ENCODE results near the gene UBE2E2.

UBE2E2 gene

GRCh38 chr3:23254282-23254681 lies 51.2 kb downstream of the UBE2E2 start:
- no peaks in the 10 kb centered on the region for H3K4me1 ChIP-seq (ENCODE audit: insufficient read depth, low read length)
- H3K9me3 ChIP-seq (ENCODE audit: low read length): no peaks in the 10 kb centered on the region
- H2AFZ ChIP-seq (ENCODE audit: low read depth, low read length): no peak overlapping the region
- no peak overlapping the region for H3K4me3 ChIP-seq (ENCODE audit: low read length)
- H3K27me3 ChIP-seq (ENCODE audit: insufficient read depth, low read length): no peaks in the 10 kb centered on the region
- no peaks in the 10 kb centered on the region for H3K36me3 ChIP-seq (ENCODE audit: insufficient read depth, low read length)

GRCh38 chr3:23254835-23255234 lies 51.7 kb downstream of the UBE2E2 start:
- no peaks in the 10 kb centered on the region for H3K4me1 ChIP-seq (ENCODE audit: insufficient read depth, low read length)
- H3K36me3 ChIP-seq (ENCODE audit: insufficient read depth, low read length): no peaks in the 10 kb centered on the region
- no peaks in the 10 kb centered on the region for H3K27me3 ChIP-seq (ENCODE audit: insufficient read depth, low read length)
- H3K4me3 ChIP-seq (ENCODE audit: low read length): no peak overlapping the region
- H3K9me3 ChIP-seq (ENCODE audit: low read length): no peaks in the 10 kb centered on the region
- no peak overlapping the region for H2AFZ ChIP-seq (ENCODE audit: low read depth, low read length)

GRCh38 chr3:23256741-23257435 lies 53.8 kb downstream of the UBE2E2 start:
- Histone ChIP-seq H3K4me3 (ENCODE audit: low read length) (no peak overlapping the region), H3K27me3 (ENCODE audit: insufficient read depth, low read length) (no peaks in the 10 kb centered on the region), H3K9me3 (ENCODE audit: low read length) (no peaks in the 10 kb centered on the region), H3K4me1 (ENCODE audit: insufficient read depth, low read length) (no peaks in the 10 kb centered on the region), H3K36me3 (ENCODE audit: insufficient read depth, low read length) (no peaks in the 10 kb centered on the region), H2AFZ (ENCODE audit: low read depth, low read length) (no peak overlapping the region)

DNA sequence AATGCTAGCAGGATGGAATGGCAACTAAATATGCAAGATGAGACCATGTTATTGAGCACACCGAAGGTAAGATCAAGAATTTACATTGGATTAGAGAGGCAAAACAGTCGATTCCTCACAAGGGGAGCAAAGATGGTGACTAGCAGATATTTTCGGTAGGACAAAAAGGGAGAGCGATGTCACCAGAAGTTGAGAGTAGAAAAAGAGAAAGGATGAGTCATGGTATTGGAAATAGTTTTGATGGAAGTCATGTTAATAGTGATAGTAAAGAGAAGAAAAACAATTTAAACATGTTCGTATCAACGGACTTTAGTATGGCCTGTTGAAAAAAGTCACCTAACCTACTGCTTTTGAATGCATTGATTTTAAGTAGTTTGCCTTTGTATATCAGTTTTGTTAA lies 55.0 kb downstream of the UBE2E2 start:
- Histone ChIP-seq H3K4me3 (ENCODE audit: low read length) (no peak overlapping the region), H3K9me3 (ENCODE audit: low read length) (no peaks in the 10 kb centered on the region), H3K36me3 (ENCODE audit: insufficient read depth, low read length) (no peaks in the 10 kb centered on the region), H3K4me1 (ENCODE audit: insufficient read depth, low read length) (no peaks in the 10 kb centered on the region), H2AFZ (ENCODE audit: low read depth, low read length) (no peak overlapping the region), H3K27me3 (ENCODE audit: insufficient read depth, low read length) (no peaks in the 10 kb centered on the region)

DNA sequence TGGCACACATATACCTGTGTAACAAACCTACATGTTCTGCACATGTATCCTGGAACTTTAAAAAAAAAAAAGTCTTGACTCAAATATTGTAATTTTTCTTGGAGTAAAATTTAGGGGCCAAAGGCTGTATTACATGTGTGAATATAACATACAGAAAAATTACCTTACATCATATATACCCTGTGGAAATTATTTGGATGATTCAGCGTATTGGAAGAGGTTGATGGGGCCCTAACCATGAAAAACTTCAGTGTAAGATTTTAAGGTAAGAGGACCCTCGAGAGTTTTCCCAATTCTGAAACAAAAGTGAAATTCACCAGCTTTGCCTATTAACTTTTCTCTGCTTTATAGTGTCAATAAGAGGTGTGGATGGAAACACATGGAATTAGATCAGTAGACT lies 56.4 kb downstream of the UBE2E2 start:
- Histone ChIP-seq H3K9me3 (ENCODE audit: low read length) (no peaks in the 10 kb centered on the region), H3K4me1 (ENCODE audit: insufficient read depth, low read length) (no peaks in the 10 kb centered on the region), H3K4me3 (ENCODE audit: low read length) (no peak overlapping the region), H3K27me3 (ENCODE audit: insufficient read depth, low read length) (no peaks in the 10 kb centered on the region), H3K36me3 (ENCODE audit: insufficient read depth, low read length) (no peaks in the 10 kb centered on the region), H2AFZ (ENCODE audit: low read depth, low read length) (no peak overlapping the region)

DNA sequence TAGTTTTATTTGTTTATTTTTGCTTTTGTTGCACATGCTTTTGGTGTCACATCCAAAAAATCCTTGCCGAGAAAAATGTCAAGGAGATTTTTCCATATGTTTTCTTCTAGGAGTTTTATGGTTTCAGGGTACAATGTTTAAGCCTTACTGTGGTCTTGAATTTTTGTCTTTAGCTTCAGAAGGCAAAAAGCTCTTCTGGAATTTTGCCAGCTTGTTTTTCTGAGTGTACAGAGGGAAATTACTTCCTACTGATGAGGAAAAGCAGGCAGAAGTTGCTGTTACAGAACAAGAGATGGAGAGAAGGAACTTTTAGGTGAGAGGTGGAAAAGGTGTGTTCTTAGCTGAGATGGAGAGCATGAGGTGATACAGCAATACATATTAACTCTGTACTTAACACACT lies 59.6 kb downstream of the UBE2E2 start:
- no peak overlapping the region for H3K4me3 ChIP-seq (ENCODE audit: low read length)
- H3K27me3 ChIP-seq (ENCODE audit: insufficient read depth, low read length): no peaks in the 10 kb centered on the region
- no peak overlapping the region for H2AFZ ChIP-seq (ENCODE audit: low read depth, low read length)
- no peaks in the 10 kb centered on the region for H3K4me1 ChIP-seq (ENCODE audit: insufficient read depth, low read length)
- no peaks in the 10 kb centered on the region for H3K9me3 ChIP-seq (ENCODE audit: low read length)
- no peaks in the 10 kb centered on the region for H3K36me3 ChIP-seq (ENCODE audit: insufficient read depth, low read length)

DNA sequence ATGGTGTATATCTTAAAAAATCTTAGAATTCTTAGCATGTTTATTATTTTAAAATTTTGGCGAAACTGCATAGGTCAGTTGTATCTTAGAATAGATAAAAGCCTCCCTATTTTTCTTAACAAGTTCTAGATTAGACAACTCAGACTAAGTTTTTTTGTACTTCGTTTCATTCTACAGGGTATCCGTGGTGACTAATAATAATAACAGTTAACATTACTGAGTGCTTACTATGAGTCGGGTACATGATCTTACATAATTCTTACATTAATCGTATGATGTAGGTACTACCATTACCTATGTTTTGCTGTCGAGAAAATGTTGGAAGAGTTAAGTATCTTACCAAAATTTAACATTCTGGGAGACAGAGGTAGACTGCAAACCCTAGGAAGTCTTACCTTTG lies 60.7 kb downstream of the UBE2E2 start:
- no peaks in the 10 kb centered on the region for H3K36me3 ChIP-seq (ENCODE audit: insufficient read depth, low read length)
- H3K9me3 ChIP-seq (ENCODE audit: low read length): no peaks in the 10 kb centered on the region
- no peak overlapping the region for H3K4me3 ChIP-seq (ENCODE audit: low read length)
- H2AFZ ChIP-seq (ENCODE audit: low read depth, low read length): no peak overlapping the region
- H3K27me3 ChIP-seq (ENCODE audit: insufficient read depth, low read length): no peaks in the 10 kb centered on the region
- no peaks in the 10 kb centered on the region for H3K4me1 ChIP-seq (ENCODE audit: insufficient read depth, low read length)

DNA sequence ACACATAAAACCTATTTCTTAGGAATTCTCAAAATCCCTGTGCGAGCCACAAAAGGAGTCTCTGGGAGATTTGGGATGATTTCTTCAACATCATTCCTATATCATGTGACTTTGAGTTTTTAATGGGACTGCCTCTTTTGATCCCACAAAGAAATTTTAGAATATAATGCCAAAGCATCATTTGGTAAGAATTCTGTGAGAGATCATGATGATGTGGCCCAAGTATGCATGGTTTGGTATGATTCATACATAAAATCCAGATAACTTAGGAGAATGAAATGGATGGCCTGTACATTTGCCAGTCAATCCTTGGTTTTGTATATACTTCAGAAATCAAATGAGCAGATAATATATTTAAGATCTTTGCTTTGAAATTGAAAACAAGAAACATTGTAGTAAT lies 61.3 kb downstream of the UBE2E2 start:
- Histone ChIP-seq H3K36me3 (ENCODE audit: insufficient read depth, low read length) (no peaks in the 10 kb centered on the region), H3K4me1 (ENCODE audit: insufficient read depth, low read length) (no peaks in the 10 kb centered on the region), H2AFZ (ENCODE audit: low read depth, low read length) (no peak overlapping the region), H3K4me3 (ENCODE audit: low read length) (no peak overlapping the region), H3K9me3 (ENCODE audit: low read length) (no peaks in the 10 kb centered on the region), H3K27me3 (ENCODE audit: insufficient read depth, low read length) (no peaks in the 10 kb centered on the region)

- peaks cover 3% of the 10 kb centered on the region for H3K9me3 ChIP-seq (ENCODE audit: low read length)
- no peaks in the 10 kb centered on the region for H3K4me1 ChIP-seq (ENCODE audit: insufficient read depth, low read length)
- no peaks in the 10 kb centered on the region for H3K36me3 ChIP-seq (ENCODE audit: insufficient read depth, low read length)
- H3K4me3 ChIP-seq (ENCODE audit: low read length): no peak overlapping the region
- H2AFZ ChIP-seq (ENCODE audit: low read depth, low read length): no peak overlapping the region
- H3K27me3 ChIP-seq (ENCODE audit: insufficient read depth, low read length): no peaks in the 10 kb centered on the region
Observed at GRCh38 chr3:23270423-23270822, 67.3 kb downstream of the UBE2E2 start.

DNA sequence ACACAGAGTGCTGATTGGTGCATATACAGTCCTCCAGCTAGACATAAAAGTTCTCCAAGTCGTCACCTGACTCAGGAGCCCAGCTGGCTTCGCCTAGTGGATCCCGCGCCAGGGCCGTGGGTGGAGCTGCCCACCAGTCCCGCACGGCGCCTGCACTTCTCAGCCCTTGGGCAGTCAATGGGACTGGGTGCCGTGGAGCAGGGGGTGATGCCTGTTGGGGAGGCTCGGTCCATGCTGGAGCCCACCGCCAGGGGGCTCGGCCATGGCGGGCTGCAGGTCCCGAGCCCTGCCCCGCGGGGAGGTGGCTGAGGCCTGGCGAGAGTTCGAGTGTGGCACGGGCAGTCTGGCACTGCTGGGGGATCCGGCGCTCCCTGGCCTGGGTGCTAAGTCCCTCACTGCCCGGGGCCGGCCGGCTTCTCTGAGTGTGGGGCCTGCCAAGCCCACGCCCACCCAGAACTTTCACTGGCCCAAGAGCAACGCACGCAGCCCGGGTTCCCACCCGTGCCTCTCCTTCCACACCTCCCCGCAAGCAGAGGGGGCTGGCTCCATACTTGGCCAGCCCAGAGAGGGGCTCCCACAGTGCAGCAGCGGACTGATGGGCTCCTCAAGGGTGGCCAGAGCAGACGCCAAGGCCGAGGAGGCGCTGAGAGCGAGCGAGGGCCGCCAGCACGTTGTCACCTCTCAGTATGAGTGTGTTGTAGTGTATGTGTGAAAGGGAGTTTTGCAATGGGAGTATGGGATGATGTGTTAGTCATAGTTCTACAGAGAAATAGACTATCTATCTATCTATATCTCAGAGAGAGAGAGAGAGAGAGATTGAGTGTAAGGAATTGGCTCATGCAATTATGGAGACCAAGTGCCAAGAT lies 69.0 kb downstream of the UBE2E2 start:
- Histone ChIP-seq H3K4me1 (ENCODE audit: insufficient read depth, low read length) (no peaks in the 10 kb centered on the region), H3K9me3 (ENCODE audit: low read length) (peaks cover 3% of the 10 kb centered on the region), H2AFZ (ENCODE audit: low read depth, low read length) (no peak overlapping the region), H3K36me3 (ENCODE audit: insufficient read depth, low read length) (no peaks in the 10 kb centered on the region), H3K4me3 (ENCODE audit: low read length) (no peak overlapping the region), H3K27me3 (ENCODE audit: insufficient read depth, low read length) (no peaks in the 10 kb centered on the region)

DNA sequence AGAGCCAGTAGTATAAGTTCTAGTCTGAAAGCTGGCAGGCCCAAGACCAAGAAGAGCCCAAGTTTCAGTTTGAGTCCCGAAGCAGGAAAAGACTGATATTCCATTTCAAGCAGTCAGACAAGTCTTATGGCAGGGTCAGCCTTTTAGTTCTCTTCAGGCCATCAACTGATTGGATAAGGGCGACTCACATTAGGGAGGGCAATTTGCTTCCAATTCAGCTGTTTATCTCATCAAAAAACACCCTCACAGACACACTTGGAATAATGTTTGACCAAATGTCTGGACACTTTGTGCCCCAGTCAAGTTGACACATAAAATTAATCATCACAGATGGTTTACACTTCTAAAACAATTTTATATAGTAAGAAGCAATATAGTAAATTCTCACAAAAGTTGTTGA lies 69.7 kb downstream of the UBE2E2 start:
- no peaks in the 10 kb centered on the region for H3K4me1 ChIP-seq (ENCODE audit: insufficient read depth, low read length)

DNA sequence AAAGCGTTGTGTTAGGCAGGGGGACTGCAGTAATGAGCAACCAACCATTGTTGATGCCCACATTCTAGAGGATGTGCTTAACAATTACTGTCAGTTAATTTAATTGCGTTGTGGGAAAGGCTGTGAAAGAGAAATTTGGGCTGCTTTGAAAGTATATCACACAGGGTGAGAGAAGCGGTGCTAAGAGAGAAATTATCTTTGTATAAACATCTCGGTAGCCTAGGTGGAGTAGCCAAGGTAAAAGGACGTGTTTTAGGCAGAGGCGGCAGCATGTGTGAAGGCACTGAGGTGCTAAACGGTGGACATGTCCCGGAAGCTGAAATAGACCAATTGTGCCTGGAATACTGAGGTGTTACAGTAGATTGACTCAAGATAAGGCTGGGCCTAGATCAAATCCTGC lies 71.9 kb downstream of the UBE2E2 start:
- no peak overlapping the region for H2AFZ ChIP-seq (ENCODE audit: low read depth, low read length)
- no peaks in the 10 kb centered on the region for H3K4me1 ChIP-seq (ENCODE audit: insufficient read depth, low read length)
- no peaks in the 10 kb centered on the region for H3K36me3 ChIP-seq (ENCODE audit: insufficient read depth, low read length)
- H3K9me3 ChIP-seq (ENCODE audit: low read length): peaks cover 3% of the 10 kb centered on the region
- no peaks in the 10 kb centered on the region for H3K27me3 ChIP-seq (ENCODE audit: insufficient read depth, low read length)
- H3K4me3 ChIP-seq (ENCODE audit: low read length): no peak overlapping the region

More for the DNA sequence above, 69.7 kb downstream of the UBE2E2 start:
- Histone ChIP-seq H3K9me3 (ENCODE audit: low read length) (peaks cover 3% of the 10 kb centered on the region), H3K36me3 (ENCODE audit: insufficient read depth, low read length) (no peaks in the 10 kb centered on the region), H3K27me3 (ENCODE audit: insufficient read depth, low read length) (no peaks in the 10 kb centered on the region), H2AFZ (ENCODE audit: low read depth, low read length) (no peak overlapping the region), H3K4me3 (ENCODE audit: low read length) (no peak overlapping the region)

DNA sequence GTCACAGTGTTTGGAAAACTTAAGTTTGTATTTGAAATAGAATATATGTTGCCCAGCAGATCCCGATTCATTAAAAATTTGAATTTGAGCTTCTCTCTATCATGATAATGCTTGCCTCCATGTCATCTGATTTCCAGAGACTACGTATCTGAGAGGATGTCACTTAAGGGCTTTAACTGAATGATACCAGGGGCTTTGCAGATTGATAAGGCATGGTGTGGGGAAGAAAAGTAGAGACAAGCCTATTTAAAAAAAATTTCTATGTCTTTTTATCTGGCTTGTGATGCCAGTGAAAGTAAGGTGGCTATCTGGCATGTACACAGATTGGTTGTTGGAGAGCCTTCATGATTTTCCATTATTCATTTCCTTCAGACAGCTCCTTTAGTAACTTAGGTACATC lies 72.7 kb downstream of the UBE2E2 start:
- Histone ChIP-seq H3K27me3 (ENCODE audit: insufficient read depth, low read length) (no peaks in the 10 kb centered on the region), H2AFZ (ENCODE audit: low read depth, low read length) (no peak overlapping the region), H3K9me3 (ENCODE audit: low read length) (peaks cover 3% of the 10 kb centered on the region)

More for the DNA sequence above, 72.7 kb downstream of the UBE2E2 start:
- Histone ChIP-seq H3K4me3 (ENCODE audit: low read length) (no peak overlapping the region), H3K4me1 (ENCODE audit: insufficient read depth, low read length) (no peaks in the 10 kb centered on the region), H3K36me3 (ENCODE audit: insufficient read depth, low read length) (no peaks in the 10 kb centered on the region)

Data from neuron (in vitro differentiated cells).